ENCODE results near the gene ZPR1. TPM values are rescaled to one million over a fixed set of nuclear protein-coding genes. Genes with fewer than 3 reads are reported as not detected.

Gene ZPR1, protein sequence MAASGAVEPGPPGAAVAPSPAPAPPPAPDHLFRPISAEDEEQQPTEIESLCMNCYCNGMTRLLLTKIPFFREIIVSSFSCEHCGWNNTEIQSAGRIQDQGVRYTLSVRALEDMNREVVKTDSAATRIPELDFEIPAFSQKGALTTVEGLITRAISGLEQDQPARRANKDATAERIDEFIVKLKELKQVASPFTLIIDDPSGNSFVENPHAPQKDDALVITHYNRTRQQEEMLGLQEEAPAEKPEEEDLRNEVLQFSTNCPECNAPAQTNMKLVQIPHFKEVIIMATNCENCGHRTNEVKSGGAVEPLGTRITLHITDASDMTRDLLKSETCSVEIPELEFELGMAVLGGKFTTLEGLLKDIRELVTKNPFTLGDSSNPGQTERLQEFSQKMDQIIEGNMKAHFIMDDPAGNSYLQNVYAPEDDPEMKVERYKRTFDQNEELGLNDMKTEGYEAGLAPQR
- total RNA-seq (2021) (29.6 and 33.0 TPM in 2 replicates), Bru-seq, nascent RNA (percentile 85 among the genes with signal in this experiment), BruChase-seq, experiment 1, labeled RNA remaining after a 2-hour chase (percentile 77 among the genes with signal in this experiment), BruChase-seq, experiment 2, labeled RNA remaining after a 6-hour chase (percentile 88 among the genes with signal in this experiment)
- long read RNA-seq, full-length matches to known transcripts: 91 of 97 reads
- long read RNA-seq, partial matches to known transcripts: 0 of 97 reads
- long read RNA-seq, other reads (novel, unspliced or antisense): 6 of 97 reads

DNA sequence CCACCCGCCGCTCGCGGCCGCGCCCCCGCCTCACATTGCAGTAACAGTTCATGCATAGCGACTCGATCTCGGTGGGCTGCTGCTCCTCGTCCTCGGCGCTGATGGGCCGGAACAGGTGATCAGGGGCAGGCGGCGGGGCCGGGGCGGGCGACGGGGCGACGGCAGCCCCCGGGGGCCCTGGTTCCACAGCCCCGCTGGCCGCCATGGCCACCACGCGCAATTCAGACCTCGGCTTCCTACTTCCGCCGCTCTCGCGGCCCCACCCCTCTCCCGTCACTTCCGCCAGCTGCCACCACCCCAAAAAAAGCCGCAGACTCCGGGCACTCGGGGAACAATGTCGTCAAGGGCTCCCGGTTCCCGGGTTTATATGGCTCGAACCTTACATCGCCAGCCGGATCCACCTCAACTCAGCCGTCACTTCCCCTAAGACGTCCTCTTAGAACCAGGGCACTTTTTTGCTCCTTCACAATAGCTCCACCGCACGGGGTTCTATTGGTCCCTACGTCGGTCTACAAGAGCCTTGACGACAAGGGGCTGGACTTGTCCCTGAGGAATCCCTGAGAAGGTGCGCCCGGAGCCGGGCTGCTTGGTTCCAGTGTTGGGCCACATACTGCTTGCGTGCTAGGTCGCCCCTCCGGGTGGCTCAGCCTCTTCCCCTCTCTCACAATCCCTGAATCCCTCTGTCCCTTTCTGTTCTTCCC lies at the start of gene ZPR1:
TSS of gene ZPR1 (minus strand) at position 238 of the 701 bp plus-strand sequence. CDS start at position 205, 33 bp downstream.
- peak within 1 kb of the TSS; percentile 76 for H3K4me3 ChIP-seq
- DNase-seq: peak; percentile 68 to 69
- no peaks in the 10 kb centered on the region for H3K9me3 ChIP-seq (ENCODE audit: insufficient read depth, low read depth)
- H3K79me2 ChIP-seq (ENCODE audit: low read depth): peaks cover 21% of the 10 kb centered on the region
- H3K4me1 ChIP-seq (replicated peaks; ENCODE audit: insufficient read depth): peaks cover 17% of the 10 kb centered on the region
- ChIA-PET POLR2A (ENCODE audit: unreplicated experiment) (no interaction called here), CTCF (interaction anchor here (1.0 to 1.2 kb wide), 2 partner anchors 48 to 318 kb away, joined by 4 to 11 read pairs; no protein-coding TSS in a partner anchor)
- no peaks in the 10 kb centered on the region for H3K27me3 ChIP-seq (ENCODE audit: insufficient read depth, low read depth)
- H4K20me1 ChIP-seq (ENCODE audit: insufficient read depth): no peaks in the 10 kb centered on the region
- no peak within 1 kb of the TSS; the same call in 1 of the 2 replicates for H3K27ac ChIP-seq
- no peaks in the 10 kb centered on the region for H3K9me2 ChIP-seq (ENCODE audit: insufficient read depth)
- BruUV-seq (replicated peaks): TSS peak; percentile 98
- intact Hi-C loops (cut with micrococcal nuclease; ENCODE audit: unreplicated experiment): loop anchor here (5.0 kb wide), 2 partner anchors 49 to 444 kb away; partner anchors contain the start of genes APOA1, PCSK7 and RNF214
- peak within 1 kb of the TSS; percentile 91 for H3K4me2 ChIP-seq
- peaks cover 33% of the 10 kb centered on the region for H3K36me3 ChIP-seq (ENCODE audit: low read depth)
- H2AFZ ChIP-seq: peak within 1 kb of the TSS; percentile 95
- no peak for TF ChIP-seq EZH2 (IDR thresholded peaks at IDR 0.05; ENCODE audit: low read depth)
- TF ChIP-seq, protein P1, sequence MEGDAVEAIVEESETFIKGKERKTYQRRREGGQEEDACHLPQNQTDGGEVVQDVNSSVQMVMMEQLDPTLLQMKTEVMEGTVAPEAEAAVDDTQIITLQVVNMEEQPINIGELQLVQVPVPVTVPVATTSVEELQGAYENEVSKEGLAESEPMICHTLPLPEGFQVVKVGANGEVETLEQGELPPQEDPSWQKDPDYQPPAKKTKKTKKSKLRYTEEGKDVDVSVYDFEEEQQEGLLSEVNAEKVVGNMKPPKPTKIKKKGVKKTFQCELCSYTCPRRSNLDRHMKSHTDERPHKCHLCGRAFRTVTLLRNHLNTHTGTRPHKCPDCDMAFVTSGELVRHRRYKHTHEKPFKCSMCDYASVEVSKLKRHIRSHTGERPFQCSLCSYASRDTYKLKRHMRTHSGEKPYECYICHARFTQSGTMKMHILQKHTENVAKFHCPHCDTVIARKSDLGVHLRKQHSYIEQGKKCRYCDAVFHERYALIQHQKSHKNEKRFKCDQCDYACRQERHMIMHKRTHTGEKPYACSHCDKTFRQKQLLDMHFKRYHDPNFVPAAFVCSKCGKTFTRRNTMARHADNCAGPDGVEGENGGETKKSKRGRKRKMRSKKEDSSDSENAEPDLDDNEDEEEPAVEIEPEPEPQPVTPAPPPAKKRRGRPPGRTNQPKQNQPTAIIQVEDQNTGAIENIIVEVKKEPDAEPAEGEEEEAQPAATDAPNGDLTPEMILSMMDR (conservative IDR thresholded peaks at IDR 0.05): no peak
- H3F3A ChIP-seq (ENCODE audit: insufficient read depth, low read depth): peaks cover 4% of the 10 kb centered on the region

DNA sequence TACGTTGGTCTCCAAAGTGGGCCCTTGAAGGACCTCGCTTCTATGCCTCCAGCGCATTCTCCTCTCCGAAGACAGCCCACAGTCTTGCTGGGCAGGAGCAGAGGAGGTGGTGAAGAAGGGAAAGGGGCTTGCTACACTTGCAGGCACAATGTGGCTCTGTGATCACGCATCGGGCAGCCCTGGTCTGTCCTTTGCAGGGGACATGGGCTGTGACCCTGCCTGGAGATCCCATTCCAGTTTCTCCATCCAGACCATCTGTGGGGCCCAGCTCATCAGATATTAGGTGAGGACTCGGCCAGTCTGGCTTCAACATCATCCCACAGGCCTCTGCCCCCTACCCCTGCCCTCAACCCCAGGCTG lies 48.8 kb upstream of the ZPR1 start:
- Histone ChIP-seq H3K27me3 (ENCODE audit: insufficient read depth, low read depth) (no peaks in the 10 kb centered on the region), H3K9me2 (ENCODE audit: insufficient read depth) (no peaks in the 10 kb centered on the region), H3K36me3 (ENCODE audit: low read depth) (no peaks in the 10 kb centered on the region), H2AFZ (no peak overlapping the region), H4K20me1 (ENCODE audit: insufficient read depth) (no peaks in the 10 kb centered on the region), H3F3A (ENCODE audit: insufficient read depth, low read depth) (no peaks in the 10 kb centered on the region), H3K9me3 (ENCODE audit: insufficient read depth, low read depth) (no peaks in the 10 kb centered on the region), H3K4me3 (no peak overlapping the region), H3K4me1 (replicated peaks; ENCODE audit: insufficient read depth) (peaks cover 8% of the 10 kb centered on the region; the same call in 1 of the 2 replicates), H3K79me2 (ENCODE audit: low read depth) (no peaks in the 10 kb centered on the region), H3K4me2 (no peak overlapping the region), H3K27ac (no peak overlapping the region)
- TF ChIP-seq, protein P1 (conservative IDR thresholded peaks at IDR 0.05): no peak
- TF ChIP-seq EZH2 (IDR thresholded peaks at IDR 0.05; ENCODE audit: low read depth): no peak
- DNase-seq: no peak
- ChIA-PET CTCF (interaction anchor here (0.9 to 1.8 kb wide), 2 partner anchors 46 to 129 kb away, joined by 4 to 16 read pairs; partner anchors contain the start of gene APOA5), POLR2A (ENCODE audit: unreplicated experiment) (no interaction called here)
- BruUV-seq (replicated peaks): no TSS peak
- intact Hi-C loops (cut with micrococcal nuclease; ENCODE audit: unreplicated experiment): loop anchor here (5.0 kb wide), 1 partner anchor 49 kb away; the partner anchor contains the start of gene ZPR1

Data from PC-9 (cell line).